Hepatocyte (in vitro differentiated cells): ENCODE results near the gene TMEM150B. TPM values are rescaled to one million over a fixed set of nuclear protein-coding genes. Genes with fewer than 3 reads are reported as not detected.

Experiments
- DNase-seq: peaks from one replicate; pipeline ENCODE4 v3.0.0-alpha.2; 2016; ENCODE audit warnings: low spot score
- H2AFZ ChIP-seq: fragments of 200-600 bp; sonication (generic); 2 replicates; pipeline ENCODE4 v1.6.0; 2016; ENCODE audit warnings: antibody characterized with exemption, mild to moderate bottlenecking
- H3K27ac ChIP-seq: fragments of 200-600 bp; sonication (generic); 2 replicates; pipeline ENCODE4 v1.5.1; 2016; ENCODE audit warnings: mild to moderate bottlenecking
- H3K27me3 ChIP-seq: fragments of 200-600 bp; sonication (generic); 2 replicates; pipeline ENCODE4 v1.6.1; 2016
- H3K36me3 ChIP-seq: fragments of 200-600 bp; sonication (generic); replicated peaks from 2 replicates; pipeline ENCODE4 v1.5.1; 2016; ENCODE audit warnings: low read depth; ENCODE audit not compliant: insufficient read depth
- H3K4me1 ChIP-seq: fragments of 200-600 bp; sonication (generic); 2 replicates; pipeline ENCODE4 v1.5.1; 2016; ENCODE audit warnings: mild to moderate bottlenecking, moderate library complexity; ENCODE audit not compliant: insufficient read depth
- H3K4me2 ChIP-seq: fragments of 200-600 bp; sonication (generic); 2 replicates; pipeline ENCODE4 v1.6.0; 2016
- H3K4me3 ChIP-seq: fragments of 200-600 bp; sonication (generic); 2 replicates; pipeline ENCODE4 v1.5.1; 2016; ENCODE audit warnings: mild to moderate bottlenecking
- H3K79me2 ChIP-seq: fragments of 200-600 bp; sonication (generic); 2 replicates; pipeline ENCODE4 v1.6.0; 2017; ENCODE audit warnings: mild to moderate bottlenecking
- H3K9me2 ChIP-seq: fragments of 200-600 bp; sonication (generic); replicated peaks from 2 replicates; pipeline ENCODE4 v1.6.0; 2017; ENCODE audit warnings: mild to moderate bottlenecking; ENCODE audit not compliant: insufficient read depth
- H3K9me3 ChIP-seq: fragments of 200-600 bp; sonication (generic); 2 replicates; pipeline ENCODE4 v1.5.1; 2016; ENCODE audit warnings: low read depth, mild to moderate bottlenecking
- H4K20me1 ChIP-seq: fragments of 200-600 bp; sonication (generic); 2 replicates; pipeline ENCODE4 v1.6.0; 2016; ENCODE audit warnings: mild to moderate bottlenecking; ENCODE audit not compliant: insufficient read depth, poor library complexity, severe bottlenecking
- CTCF ChIP-seq: fragments of 200-600 bp; sonication (generic); IDR thresholded peaks from 2 replicates; pipeline ENCODE4 v1.5.1; 2016; ENCODE audit warnings: antibody characterized with exemption, mild to moderate bottlenecking; ENCODE audit not compliant: poor library complexity
- EZH2 ChIP-seq: fragments of 200-600 bp; sonication (generic); IDR thresholded peaks from 2 replicates; pipeline ENCODE4 v1.6.1; 2016; ENCODE audit warnings: antibody characterized with exemption, mild to moderate bottlenecking, borderline replicate concordance
- EZH2phosphoT487 ChIP-seq: fragments of 200-600 bp; sonication (generic); IDR thresholded peaks from one replicate; pipeline ENCODE4 v1.6.1; 2018; ENCODE audit warnings: antibody characterized with exemption, mild to moderate bottlenecking, low read depth, moderate library complexity; ENCODE audit not compliant: unreplicated experiment, severe bottlenecking
- WGBS: methylation state at CpG from one replicate; pipeline ENCODE4 v1.1.6; 2016; ENCODE audit warnings: low lambda C conversion rate; ENCODE audit errors: missing lambda C conversion rate; 5-methylcytosine and 5-hydroxymethylcytosine counted together
- polyA plus RNA-seq: library from polyadenylated mRNA; unstranded; fragments of >200 nt; fragmentation: Nextera tagmentation; extraction: Ambion mirVana; gene quantifications from 2 replicates; pipeline ENCODE4 v1.2.1, GENCODE V29; 2016
- total RNA-seq: library from RNA; depleted of rRNA; stranded (reverse); fragments of >200 nt; gene quantifications from 2 replicates; pipeline ENCODE4 v1.2.3, GENCODE V29; 2014

TMEM150B gene
- total and polyA plus RNA-seq, 2 experiments from 2014 or later = 9.2 to 25.4 TPM

- Histone ChIP-seq H3K9me2 (no peaks in the 10 kb centered on the region), H3K4me1 (no peaks in the 10 kb centered on the region), H3K27me3 (no peaks in the 10 kb centered on the region), H3K4me2 (no peak overlapping the region), H3K79me2 (no peaks in the 10 kb centered on the region), H3K27ac (no peak overlapping the region), H2AFZ (no peak overlapping the region), H3K9me3 (no peaks in the 10 kb centered on the region), H3K4me3 (no peak overlapping the region), H3K36me3 (no peaks in the 10 kb centered on the region), H4K20me1 (no peaks in the 10 kb centered on the region)
- 91% methylated on average over 46 of the region's 47 CpGs for WGBS
- TF ChIP-seq EZH2phosphoT487 (no peak), EZH2 (no peak), CTCF (no peak)
- DNase-seq = no peak
Measured at GRCh38 chr19:55312621-55313512, 12.3 kb downstream of the TMEM150B start.

- H2AFZ ChIP-seq = no peak overlapping the region
- DNase-seq = no peak
- TF ChIP-seq CTCF (no peak), EZH2phosphoT487 (no peak), EZH2 (no peak)
- H3K4me2 ChIP-seq = no peak overlapping the region
- no peak overlapping the region for H3K27ac ChIP-seq
- H4K20me1 ChIP-seq = no peaks in the 10 kb centered on the region
- H3K79me2 ChIP-seq = no peaks in the 10 kb centered on the region
- H3K9me3 ChIP-seq = no peaks in the 10 kb centered on the region
- no peaks in the 10 kb centered on the region for H3K4me1 ChIP-seq
- H3K27me3 ChIP-seq = no peaks in the 10 kb centered on the region
- no peaks in the 10 kb centered on the region for H3K36me3 ChIP-seq
- 95% methylated on average over 12 of the region's 18 CpGs for WGBS
- H3K9me2 ChIP-seq = no peaks in the 10 kb centered on the region
- no peak overlapping the region for H3K4me3 ChIP-seq
Measured at GRCh38 chr19:55311797-55312196, 13.3 kb downstream of the TMEM150B start.

DNA sequence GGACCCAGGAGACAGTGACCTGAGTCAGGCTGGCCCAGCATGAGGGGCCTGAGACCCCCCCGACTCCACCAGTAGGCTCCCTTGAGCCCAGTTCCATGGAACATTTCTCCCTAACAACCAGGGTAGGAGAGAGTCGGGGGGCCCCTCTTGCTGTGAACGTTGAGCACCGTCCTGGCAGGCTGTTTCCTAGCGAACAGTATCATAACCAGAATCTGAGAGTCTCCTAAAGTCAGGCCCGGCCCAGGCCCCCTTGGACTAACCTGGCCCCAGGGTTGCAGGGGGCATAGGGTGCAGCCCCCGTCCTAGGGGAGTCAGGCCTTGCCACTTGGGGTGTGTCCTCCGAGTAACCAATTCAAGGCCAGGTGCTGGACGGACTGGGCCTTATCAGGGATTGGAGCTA is 13.7 kb downstream of the TMEM150B start:
- H4K20me1 ChIP-seq = no peaks in the 10 kb centered on the region
- H3K4me1 ChIP-seq = no peaks in the 10 kb centered on the region
- H3K27me3 ChIP-seq = no peaks in the 10 kb centered on the region
- H3K9me3 ChIP-seq = no peaks in the 10 kb centered on the region
- H3K9me2 ChIP-seq = no peaks in the 10 kb centered on the region
- no peak overlapping the region for H3K4me2 ChIP-seq
- TF ChIP-seq EZH2 (no peak), EZH2phosphoT487 (no peak), CTCF (no peak)
- no peak overlapping the region for H3K4me3 ChIP-seq
- H3K79me2 ChIP-seq = no peaks in the 10 kb centered on the region
- H3K36me3 ChIP-seq = no peaks in the 10 kb centered on the region
- no peak for DNase-seq
- H3K27ac ChIP-seq = no peak overlapping the region
- H2AFZ ChIP-seq = no peak overlapping the region
- 97% methylated on average over 9 of the region's 9 CpGs for WGBS
